ENCODE results near the gene TEX2. TPM values are rescaled to one million over a fixed set of nuclear protein-coding genes. Genes with fewer than 3 reads are reported as not detected.
A peak's percentile ranks its signal among the peaks of the same experiment; 100 is the strongest.

The TEX2 gene
- total and polyA plus RNA-seq, 2 of the 13 experiments (the other 11 are each of a cell fraction or from before 2014, with no cell fraction given): 21.4 to 37.7 TPM

DNA sequence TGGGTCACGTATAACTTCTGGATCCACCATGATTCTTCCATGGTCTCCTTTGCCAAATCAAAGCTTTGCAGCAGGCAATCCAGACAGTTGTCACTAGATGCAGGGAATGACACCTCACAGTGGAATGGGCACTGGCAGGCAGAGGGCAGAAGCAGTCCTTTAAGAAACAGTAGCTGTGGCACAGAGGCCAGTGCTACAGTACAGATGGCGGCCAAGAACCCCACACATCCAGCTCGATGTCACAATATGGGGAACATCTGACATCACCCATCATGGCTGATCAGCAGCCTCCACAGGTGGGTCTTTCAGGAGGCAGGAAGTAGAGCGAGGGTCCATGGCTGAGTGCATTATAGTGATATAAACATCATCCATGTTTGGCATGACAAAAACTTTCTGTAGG is 114.4 kb downstream of the TEX2 start (continued):
- 0 out of 2 replicates have a peak, but pooled peaks have one; percentile 39 for TF ChIP-seq ZNF891 (CRISPR knock-in tag; IDR thresholded peaks at IDR 0.05)
- no peak for TF ChIP-seq SP1 (IDR thresholded peaks at IDR 0.05)
- TF ChIP-seq SP1 (CRISPR knock-in tag; IDR thresholded peaks at IDR 0.05): no peak
- TF ChIP-seq KAT8 (CRISPR knock-in tag; IDR thresholded peaks at IDR 0.05): no peak
- no peak for TF ChIP-seq ZNF20 (CRISPR knock-in tag; IDR thresholded peaks at IDR 0.05)
- TF ChIP-seq, protein P1, sequence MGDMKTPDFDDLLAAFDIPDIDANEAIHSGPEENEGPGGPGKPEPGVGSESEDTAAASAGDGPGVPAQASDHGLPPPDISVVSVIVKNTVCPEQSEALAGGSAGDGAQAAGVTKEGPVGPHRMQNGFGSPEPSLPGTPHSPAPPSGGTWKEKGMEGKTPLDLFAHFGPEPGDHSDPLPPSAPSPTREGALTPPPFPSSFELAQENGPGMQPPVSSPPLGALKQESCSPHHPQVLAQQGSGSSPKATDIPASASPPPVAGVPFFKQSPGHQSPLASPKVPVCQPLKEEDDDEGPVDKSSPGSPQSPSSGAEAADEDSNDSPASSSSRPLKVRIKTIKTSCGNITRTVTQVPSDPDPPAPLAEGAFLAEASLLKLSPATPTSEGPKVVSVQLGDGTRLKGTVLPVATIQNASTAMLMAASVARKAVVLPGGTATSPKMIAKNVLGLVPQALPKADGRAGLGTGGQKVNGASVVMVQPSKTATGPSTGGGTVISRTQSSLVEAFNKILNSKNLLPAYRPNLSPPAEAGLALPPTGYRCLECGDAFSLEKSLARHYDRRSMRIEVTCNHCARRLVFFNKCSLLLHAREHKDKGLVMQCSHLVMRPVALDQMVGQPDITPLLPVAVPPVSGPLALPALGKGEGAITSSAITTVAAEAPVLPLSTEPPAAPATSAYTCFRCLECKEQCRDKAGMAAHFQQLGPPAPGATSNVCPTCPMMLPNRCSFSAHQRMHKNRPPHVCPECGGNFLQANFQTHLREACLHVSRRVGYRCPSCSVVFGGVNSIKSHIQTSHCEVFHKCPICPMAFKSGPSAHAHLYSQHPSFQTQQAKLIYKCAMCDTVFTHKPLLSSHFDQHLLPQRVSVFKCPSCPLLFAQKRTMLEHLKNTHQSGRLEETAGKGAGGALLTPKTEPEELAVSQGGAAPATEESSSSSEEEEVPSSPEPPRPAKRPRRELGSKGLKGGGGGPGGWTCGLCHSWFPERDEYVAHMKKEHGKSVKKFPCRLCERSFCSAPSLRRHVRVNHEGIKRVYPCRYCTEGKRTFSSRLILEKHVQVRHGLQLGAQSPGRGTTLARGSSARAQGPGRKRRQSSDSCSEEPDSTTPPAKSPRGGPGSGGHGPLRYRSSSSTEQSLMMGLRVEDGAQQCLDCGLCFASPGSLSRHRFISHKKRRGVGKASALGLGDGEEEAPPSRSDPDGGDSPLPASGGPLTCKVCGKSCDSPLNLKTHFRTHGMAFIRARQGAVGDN (CRISPR knock-in tag; IDR thresholded peaks at IDR 0.05): peak; percentile 37; the same call in 1 of the 2 replicates
- TF ChIP-seq BHLHE40 (IDR thresholded peaks at IDR 0.05; ENCODE audit: low read length): no peak
- TF ChIP-seq CENPT (CRISPR knock-in tag; IDR thresholded peaks at IDR 0.05; ENCODE audit: low read depth): no peak
- no peak for TF ChIP-seq TAF15 (IDR thresholded peaks at IDR 0.05; ENCODE audit: low read depth, low read length, poor library complexity, severe bottlenecking)
- no peak for TF ChIP-seq NONO (IDR thresholded peaks at IDR 0.05)
- no peak; the same call in none of the 2 replicates for TF ChIP-seq NONO (CRISPR knock-in tag; conservative IDR thresholded peaks at IDR 0.05)
- TF ChIP-seq, protein P2, sequence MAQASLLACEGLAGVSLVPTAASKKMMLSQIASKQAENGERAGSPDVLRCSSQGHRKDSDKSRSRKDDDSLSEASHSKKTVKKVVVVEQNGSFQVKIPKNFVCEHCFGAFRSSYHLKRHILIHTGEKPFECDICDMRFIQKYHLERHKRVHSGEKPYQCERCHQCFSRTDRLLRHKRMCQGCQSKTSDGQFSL (CRISPR knock-in tag; IDR thresholded peaks at IDR 0.05): no peak
- TF ChIP-seq YY1 (IDR thresholded peaks at IDR 0.05; ENCODE audit: insufficient read depth, insufficient replicate concordance, low read depth, low read length): peak; percentile 45
- TF ChIP-seq ZSCAN12 (CRISPR knock-in tag; IDR thresholded peaks at IDR 0.05): no peak
- TF ChIP-seq, protein P3, sequence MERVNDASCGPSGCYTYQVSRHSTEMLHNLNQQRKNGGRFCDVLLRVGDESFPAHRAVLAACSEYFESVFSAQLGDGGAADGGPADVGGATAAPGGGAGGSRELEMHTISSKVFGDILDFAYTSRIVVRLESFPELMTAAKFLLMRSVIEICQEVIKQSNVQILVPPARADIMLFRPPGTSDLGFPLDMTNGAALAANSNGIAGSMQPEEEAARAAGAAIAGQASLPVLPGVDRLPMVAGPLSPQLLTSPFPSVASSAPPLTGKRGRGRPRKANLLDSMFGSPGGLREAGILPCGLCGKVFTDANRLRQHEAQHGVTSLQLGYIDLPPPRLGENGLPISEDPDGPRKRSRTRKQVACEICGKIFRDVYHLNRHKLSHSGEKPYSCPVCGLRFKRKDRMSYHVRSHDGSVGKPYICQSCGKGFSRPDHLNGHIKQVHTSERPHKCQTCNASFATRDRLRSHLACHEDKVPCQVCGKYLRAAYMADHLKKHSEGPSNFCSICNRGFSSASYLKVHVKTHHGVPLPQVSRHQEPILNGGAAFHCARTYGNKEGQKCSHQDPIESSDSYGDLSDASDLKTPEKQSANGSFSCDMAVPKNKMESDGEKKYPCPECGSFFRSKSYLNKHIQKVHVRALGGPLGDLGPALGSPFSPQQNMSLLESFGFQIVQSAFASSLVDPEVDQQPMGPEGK (CRISPR knock-in tag; IDR thresholded peaks at IDR 0.05): 0 out of 2 replicates have a peak, but pooled peaks have one; percentile 8
- TF ChIP-seq, protein P4, sequence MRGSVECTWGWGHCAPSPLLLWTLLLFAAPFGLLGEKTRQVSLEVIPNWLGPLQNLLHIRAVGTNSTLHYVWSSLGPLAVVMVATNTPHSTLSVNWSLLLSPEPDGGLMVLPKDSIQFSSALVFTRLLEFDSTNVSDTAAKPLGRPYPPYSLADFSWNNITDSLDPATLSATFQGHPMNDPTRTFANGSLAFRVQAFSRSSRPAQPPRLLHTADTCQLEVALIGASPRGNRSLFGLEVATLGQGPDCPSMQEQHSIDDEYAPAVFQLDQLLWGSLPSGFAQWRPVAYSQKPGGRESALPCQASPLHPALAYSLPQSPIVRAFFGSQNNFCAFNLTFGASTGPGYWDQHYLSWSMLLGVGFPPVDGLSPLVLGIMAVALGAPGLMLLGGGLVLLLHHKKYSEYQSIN (CRISPR knock-in tag; IDR thresholded peaks at IDR 0.05; ENCODE audit: borderline replicate concordance): no peak
- TF ChIP-seq ZNF605 (CRISPR knock-in tag; IDR thresholded peaks at IDR 0.05): no peak
- TF ChIP-seq ATRX (CRISPR knock-in tag; IDR thresholded peaks at IDR 0.05; ENCODE audit: borderline replicate concordance): no peak
- peak; percentile 5 for TF ChIP-seq XRCC5 (optimal IDR thresholded peaks at IDR 0.05; ENCODE audit: low read length)
- no peak for TF ChIP-seq HOXD1 (CRISPR knock-in tag; IDR thresholded peaks at IDR 0.05)
- TF ChIP-seq KLF6 (CRISPR knock-in tag; IDR thresholded peaks at IDR 0.05): no peak

Measured in HepG2 (cell line).